Ovary (tissue), 3 donors: ENCODE results near the gene GHR.

Source experiments
- EP300 ChIP-seq: sonication (generic); formaldehyde crosslinking; IDR thresholded peaks from one replicate; pipeline ENCODE4 v1.6.1; 2017; ENCODE audit warnings: antibody characterized with exemption
- TF ChIP-seq, protein P1 (sequence below), 3 donors: fragments of 450-650 bp in 2 of 3; fragments of 200-600 bp in 1 of 3; IDR thresholded peaks; one replicate each; pipeline versions ENCODE4 v1.5.1 to v1.8.0; 2016 to 2022; ENCODE audit warnings: antibody characterized with exemption in 3 of 3, mild to moderate bottlenecking in 1 of 3
- donor health status: DM: no; HTN: no; CAD: no.

GRCh38 chr5:42454216-42454995, 31.2 kb downstream of the GHR start:
- TF ChIP-seq, protein P1, sequence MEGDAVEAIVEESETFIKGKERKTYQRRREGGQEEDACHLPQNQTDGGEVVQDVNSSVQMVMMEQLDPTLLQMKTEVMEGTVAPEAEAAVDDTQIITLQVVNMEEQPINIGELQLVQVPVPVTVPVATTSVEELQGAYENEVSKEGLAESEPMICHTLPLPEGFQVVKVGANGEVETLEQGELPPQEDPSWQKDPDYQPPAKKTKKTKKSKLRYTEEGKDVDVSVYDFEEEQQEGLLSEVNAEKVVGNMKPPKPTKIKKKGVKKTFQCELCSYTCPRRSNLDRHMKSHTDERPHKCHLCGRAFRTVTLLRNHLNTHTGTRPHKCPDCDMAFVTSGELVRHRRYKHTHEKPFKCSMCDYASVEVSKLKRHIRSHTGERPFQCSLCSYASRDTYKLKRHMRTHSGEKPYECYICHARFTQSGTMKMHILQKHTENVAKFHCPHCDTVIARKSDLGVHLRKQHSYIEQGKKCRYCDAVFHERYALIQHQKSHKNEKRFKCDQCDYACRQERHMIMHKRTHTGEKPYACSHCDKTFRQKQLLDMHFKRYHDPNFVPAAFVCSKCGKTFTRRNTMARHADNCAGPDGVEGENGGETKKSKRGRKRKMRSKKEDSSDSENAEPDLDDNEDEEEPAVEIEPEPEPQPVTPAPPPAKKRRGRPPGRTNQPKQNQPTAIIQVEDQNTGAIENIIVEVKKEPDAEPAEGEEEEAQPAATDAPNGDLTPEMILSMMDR (IDR thresholded peaks at IDR 0.05), result no peak
- no peak for TF ChIP-seq EP300
